HG03439 (cell line): ENCODE data around the gene PRR35.

Experiments
- ATAC-seq: cut with Tn5 transposase; IDR thresholded peaks from one replicate; pipeline ENCODE4 v1.9.1; 2021; ENCODE audit warnings: mild to moderate bottlenecking, moderate library complexity; ENCODE audit not compliant: unreplicated experiment

PRR35 gene

GRCh38 chr16:561957-562938, 2.1 kb downstream of the PRR35 start:
- ATAC-seq, result no peak

- ATAC-seq, result no peak
Measured at GRCh38 chr16:563072-563644, 3.0 kb downstream of the PRR35 start.

- no peak for ATAC-seq
Measured at GRCh38 chr16:564690-565418, 4.7 kb downstream of the PRR35 start.

DNA sequence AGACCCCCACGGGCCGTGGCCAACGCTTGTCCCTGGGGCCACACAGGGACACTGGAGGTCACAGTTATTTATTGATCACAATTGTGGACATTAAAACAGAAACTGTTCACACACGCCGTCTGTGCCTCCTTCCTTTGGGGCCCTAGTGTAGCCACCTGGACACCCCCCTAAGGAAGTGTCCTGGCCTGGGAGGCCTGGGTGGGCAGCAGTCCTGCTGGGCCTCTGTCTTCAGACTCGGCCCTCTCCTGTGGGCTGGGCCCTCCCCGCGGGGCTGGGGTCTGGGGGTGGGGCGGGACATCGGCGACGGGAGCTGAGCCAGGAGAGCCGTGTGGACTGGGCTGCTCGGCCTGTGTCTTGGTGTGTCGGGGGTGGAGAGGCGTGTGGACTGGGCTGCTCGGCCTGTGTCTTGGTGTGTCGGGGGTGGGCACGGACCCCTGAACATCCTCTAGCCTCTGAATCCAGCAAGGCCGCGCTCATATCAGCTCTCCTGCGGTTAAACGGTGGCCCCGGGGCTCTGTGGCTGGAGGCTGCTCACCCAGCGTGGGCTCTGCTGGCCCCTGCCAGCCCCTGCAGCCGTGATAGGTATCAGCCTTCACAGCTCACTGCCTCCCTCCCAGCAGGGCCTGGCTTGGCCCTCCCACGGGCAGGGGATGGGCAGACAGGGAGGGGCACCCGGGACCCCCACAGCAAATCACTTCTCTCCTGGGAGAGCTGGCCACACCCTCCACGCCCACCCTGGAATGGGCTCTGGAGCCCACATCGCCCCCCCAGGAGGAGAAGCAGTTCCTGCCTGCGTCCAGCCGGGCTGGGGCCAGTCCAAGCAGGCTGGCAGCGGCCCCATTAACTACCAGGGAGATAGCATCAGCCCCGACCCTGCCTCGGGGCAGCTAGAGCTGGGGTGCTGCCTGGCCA, 5.5 kb downstream of the PRR35 start:
- ATAC-seq, result no peak

GRCh38 chr16:566475-567372, 6.5 kb downstream of the PRR35 start, which contains the start of gene NHLRC4:
Gene NHLRC4, plus strand, starts transcription at chr16:567005. Its CDS starts 1,043 bp downstream, at chr16:568048.
- ATAC-seq, result no peak

DNA sequence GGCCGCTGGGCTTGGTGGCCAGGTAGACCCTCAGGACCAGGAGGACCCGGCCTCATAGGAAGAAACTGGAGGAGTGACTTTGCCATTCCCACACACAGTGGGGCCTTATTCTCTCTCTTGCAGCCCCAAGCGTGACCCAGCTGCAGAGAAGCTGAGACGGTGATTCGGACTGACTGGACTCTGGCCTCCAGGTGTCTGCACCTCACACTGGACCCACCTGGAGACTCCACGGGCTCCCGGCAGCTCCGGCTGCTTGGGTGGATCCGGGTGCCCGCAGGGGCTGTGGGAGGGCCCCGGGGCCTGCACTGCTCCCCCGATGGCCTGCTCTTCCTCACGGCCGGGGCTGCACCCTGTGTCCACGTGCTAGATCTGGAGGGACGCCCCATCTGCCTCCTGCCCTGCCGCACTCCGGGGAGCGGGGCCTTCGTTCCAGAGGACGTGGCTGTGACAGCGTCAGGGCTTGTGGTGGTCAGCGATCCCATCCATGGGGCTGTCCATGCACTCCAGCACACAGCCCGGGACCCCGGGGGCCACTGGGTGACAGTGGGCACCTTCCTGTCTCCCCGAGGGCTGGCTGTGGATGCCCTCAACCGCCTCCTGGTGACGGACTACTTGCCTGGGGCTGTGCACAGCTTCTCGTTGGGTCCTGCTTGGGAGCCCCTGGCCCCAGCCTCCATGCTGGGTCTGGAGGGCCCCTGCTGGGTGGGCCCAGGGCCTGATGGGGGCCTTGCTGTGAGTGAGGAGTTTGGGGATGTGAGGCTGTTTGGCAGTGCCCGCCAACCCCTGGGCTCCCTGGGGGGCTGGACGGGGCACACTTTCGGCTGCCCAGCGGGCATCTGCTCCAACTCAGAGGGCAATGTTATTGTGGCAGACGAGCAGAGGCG, 7.4 kb downstream of the PRR35 start:
- ATAC-seq, result no peak

DNA sequence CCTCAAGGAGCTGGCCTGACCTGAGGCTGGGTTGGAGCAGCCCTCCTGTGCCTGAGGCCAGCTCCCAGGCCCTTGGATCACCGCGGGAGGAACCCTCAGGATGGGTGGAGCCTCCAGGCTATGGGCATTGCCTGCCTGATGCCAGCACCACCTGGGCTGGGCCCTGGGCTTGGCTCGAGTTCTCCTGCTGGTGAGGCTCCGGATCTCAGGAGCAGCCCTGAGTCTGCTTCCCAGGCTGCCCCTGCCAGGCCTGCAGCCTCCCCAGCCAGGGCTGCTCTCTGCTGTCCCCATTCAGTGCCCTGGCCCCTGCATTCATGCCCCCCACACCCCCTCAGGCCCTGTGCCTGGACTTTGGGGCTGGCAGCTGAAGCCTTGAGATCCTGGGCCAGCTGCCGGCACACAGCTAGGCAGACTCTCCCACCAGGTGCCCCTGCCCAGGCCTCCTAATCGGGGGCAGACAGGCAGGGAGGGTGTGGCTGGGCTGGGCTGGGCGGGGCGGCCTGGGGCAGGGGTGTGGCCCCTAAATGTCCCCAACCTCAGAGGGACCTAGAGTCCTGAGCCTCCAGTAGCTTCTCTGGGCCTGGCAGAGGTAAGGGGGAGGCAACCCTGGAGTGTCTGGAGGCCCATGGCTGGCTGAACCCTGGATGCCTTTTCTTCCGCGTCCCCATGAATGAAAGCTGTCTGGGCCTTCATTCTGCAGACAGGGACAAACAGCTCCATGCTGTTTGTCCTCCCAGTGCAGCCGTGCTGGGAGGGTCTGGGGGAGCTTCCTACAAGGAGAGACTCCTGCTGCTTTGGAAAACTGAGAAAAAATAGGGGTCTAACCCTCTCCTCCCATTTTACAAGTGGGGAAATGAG, 8.4 kb downstream of the PRR35 start:
- no peak for ATAC-seq

DNA sequence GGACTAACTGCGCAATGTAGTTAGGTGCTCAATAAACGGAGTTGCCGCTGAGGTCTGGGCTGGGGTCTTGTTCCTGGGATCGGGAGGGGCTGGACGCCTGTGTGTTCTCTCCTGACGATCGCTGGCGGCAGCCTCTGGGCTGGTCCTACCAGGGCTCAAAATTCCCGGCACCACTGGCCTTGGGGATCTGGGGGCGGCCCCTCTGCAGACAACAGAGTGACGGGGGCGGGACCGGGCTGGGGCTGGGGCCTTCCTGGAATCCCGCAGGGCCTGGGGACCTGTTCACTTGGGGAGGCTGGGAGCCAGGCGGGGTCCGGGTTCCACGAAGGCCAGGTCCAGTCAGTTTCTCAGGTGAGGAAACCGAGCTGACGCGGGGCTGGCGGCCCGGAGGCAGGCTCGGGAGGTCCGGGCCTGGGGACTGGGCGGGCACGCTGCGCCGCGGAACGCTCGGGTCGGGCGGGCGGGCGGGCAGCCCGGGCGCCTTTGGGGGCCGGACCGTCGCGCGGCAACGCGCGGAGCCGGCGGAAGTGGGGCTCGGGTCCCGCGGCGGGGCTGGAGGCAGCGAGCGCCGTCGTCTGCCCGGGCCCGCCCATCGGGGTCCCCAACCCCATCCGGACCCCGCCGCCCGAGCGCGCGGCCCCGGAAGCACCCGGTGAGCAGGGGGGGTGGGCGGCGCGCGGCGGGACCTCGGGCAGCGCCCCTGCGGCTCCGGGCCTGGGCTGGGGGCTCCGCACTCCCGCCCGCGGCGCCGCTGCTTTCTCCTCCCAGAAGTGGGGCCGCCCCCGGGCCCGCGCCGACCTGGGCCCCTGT, 9.5 kb downstream of the PRR35 start, which contains the start of gene PIGQ:
Gene PIGQ (plus strand): TSS at position 524 of the 810 bp plus-strand sequence. CDS start 4,107 bp downstream, outside the sequence.
- peak; percentile 42 for ATAC-seq

DNA sequence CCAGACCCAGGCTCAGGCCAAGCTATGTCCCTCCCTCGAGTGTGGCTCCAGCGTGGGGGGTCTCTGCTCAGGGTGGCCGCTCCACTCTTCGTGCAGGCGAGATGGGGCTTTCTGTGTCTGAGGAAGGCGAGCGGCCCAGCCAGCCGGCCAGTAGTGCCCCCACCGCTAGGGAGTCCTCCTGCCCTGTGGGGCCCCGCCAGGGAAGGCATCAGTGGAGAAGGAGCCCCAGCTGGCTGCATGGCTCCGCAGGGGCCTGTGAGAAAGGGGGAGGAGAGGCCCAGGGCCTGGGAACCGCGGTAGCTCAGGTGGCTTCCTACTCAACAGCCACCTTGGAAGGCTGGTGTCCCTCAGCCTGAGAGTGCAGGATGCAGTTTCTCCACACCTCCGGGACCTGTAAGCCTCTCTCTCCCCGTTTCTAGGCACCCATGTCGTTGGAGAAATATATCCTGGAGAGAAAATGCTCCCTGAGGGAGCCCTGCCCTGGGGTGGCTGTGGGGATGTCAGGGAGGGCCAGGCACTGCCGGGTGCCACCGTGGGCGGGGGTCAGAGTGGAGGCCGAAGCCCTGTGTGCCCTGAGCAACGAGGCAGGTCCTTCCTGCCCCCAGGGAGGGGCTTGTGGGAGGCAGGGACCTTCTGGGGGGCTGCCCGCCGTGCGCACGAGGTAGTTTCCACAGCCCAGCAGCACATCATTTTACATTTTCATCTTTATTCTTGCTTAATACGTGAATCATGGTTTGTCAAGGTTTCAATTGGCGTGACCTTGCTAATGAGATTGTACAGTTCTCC, 12.9 kb downstream of the PRR35 start:
- ATAC-seq, result no peak

DNA sequence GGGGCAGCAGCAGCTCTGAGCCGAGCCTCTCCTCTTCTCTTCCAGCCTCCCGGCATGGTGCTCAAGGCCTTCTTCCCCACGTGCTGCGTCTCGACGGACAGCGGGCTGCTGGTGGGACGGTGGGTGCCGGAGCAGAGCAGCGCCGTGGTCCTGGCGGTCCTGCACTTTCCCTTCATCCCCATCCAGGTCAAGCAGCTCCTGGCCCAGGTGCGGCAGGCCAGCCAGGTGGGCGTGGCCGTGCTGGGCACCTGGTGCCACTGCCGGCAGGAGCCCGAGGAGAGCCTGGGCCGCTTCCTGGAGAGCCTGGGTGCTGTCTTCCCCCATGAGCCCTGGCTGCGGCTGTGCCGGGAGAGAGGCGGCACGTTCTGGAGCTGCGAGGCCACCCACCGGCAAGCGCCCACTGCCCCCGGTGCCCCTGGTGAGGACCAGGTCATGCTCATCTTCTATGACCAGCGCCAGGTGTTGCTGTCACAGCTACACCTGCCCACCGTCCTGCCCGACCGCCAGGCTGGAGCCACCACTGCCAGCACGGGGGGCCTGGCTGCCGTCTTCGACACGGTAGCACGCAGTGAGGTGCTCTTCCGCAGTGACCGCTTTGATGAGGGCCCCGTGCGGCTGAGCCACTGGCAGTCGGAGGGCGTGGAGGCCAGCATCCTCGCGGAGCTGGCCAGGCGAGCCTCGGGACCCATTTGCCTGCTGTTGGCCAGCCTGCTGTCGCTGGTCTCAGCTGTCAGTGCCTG, 14.0 kb downstream of the PRR35 start:
- no peak for ATAC-seq

DNA sequence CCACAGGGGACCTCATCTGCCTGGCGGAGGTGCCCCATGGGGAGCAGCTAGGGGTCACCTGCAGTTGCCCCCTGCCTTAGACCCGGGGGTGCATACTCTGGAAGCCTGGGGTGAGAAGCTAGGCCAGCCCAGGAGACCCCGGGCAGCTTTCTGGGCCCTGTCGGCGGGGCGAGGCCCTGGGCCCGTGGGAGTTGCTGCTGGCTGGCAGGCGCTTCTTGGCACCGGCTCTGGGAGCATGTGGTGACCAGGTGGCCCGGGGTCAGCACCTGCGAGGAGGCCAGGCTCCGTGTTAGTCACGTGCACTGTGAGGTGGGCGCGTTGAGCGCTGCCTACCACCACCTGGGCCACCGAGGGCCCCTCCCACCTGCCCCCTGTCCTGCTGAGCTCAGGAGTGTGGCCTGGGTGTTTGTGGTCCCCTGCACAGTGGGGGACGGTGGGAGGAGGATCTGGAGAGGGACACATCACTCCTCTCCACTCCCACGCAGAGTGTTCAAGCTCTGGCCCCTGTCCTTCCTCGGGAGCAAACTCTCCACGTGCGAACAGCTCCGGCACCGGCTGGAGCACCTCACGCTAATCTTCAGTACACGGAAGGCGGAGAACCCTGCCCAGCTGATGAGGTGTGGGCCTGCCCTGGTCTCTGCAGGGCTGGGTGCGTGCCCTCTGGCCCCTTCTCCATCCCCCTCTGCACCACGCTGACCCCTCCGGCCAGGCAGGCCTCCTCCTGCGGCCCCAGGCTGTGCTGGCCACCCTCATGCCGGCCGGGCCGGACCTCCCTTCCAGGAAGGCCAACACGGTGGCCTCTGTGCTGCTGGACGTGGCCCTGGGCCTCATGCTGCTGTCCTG, 15.4 kb downstream of the PRR35 start:
- ATAC-seq, result no peak

DNA sequence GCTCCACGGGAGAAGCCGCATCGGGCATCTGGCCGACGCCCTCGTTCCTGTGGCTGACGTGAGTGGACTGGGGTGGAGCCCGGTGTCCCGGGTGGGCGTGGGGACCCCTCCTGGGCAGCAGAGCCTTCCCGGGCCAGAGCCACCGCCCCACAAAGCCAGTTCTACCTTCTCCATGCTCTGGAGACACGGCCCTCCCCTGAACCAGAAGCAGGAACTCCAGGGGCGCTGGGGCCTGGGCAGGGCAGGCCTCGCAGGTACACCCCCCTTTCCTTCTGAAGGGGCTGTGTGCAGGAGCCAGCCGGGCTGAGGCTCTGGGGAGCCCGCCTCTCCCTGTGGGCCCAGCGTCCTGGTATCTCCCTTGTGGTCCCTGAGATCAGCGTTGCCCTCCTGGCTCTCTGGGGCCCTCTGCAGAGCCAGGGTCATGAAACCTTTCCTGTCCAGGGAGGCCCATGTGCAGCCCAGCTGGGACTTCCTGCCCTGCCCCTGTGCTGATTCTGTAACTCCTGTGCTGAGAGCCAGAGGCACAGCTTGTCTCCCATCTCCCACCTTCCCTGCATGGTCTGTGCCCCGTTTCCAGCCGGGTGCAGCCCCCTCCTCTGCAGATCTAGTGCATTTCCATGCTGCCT, 16.1 kb downstream of the PRR35 start:
- no peak for ATAC-seq

GRCh38 chr16:576823-577201, 16.6 kb downstream of the PRR35 start:
- ATAC-seq, result no peak

DNA sequence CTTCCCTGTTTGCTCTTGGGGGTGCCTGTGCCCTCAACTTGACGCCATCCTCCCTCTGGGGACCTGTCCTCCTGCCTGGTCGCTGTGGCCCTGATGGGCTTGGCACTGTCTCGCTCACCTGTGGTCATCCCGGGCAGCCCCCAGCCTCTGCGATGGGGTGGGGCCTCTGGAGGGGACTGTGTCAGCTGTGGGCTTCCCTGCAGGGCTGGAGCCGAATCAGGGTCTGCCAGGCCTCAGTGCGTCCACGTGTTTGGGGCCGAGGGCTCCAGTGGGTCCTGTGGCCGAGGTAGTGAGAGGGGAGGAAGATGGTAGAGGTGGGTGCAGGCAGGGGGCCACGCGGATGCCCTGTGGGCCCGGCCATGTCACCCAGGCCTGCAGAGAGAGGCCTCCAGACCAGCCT, 17.6 kb downstream of the PRR35 start:
- no peak for ATAC-seq
